GM23338 (cell line): Measurements from ENCODE around the gene SEH1L. TPM values are rescaled to one million over a fixed set of nuclear protein-coding genes. Genes with fewer than 3 reads are reported as not detected.

Experiments used
- ATAC-seq: fragments of 200-7000 bp; cut with Tn5 transposase; 3 replicates; pipeline ENCODE4 v1.9.1; 2020
- DNase-seq: peaks from one replicate; pipeline ENCODE4 v3.0.0-alpha.2; 2015; ENCODE audit warnings: low spot score
- H2AFZ ChIP-seq: fragments of 200-600 bp; sonication (generic); 2 replicates; pipeline ENCODE4 v1.8.0; 2016; ENCODE audit warnings: antibody characterized with exemption, mild to moderate bottlenecking, moderate library complexity
- H3F3A ChIP-seq: fragments of 200-600 bp; sonication (generic); replicated peaks from 2 replicates; pipeline ENCODE4 v1.8.0; 2017; ENCODE audit warnings: antibody characterized with exemption, mixed run types, low read depth
- H3K27ac ChIP-seq: fragments of 200-600 bp; sonication (generic); 2 replicates; pipeline ENCODE4 v1.6.1; 2016; ENCODE audit warnings: low read depth
- H3K27me3 ChIP-seq: fragments of 200-600 bp; sonication (generic); 2 replicates; pipeline ENCODE4 v1.8.0; 2016; ENCODE audit warnings: mild to moderate bottlenecking, mixed run types, moderate library complexity; ENCODE audit not compliant: insufficient read depth
- H3K36me3 ChIP-seq: fragments of 200-600 bp; sonication (generic); 2 replicates; pipeline ENCODE4 v1.8.0; 2016; ENCODE audit warnings: mild to moderate bottlenecking; ENCODE audit not compliant: insufficient read depth
- H3K4me1 ChIP-seq: fragments of 200-600 bp; sonication (generic); 2 replicates; pipeline ENCODE4 v1.8.0; 2016; ENCODE audit warnings: mild to moderate bottlenecking, moderate library complexity; ENCODE audit not compliant: insufficient read depth
- H3K4me2 ChIP-seq: fragments of 200-600 bp; sonication (generic); 2 replicates; pipeline ENCODE4 v1.7.1; 2017; ENCODE audit warnings: mixed run types
- H3K4me3 ChIP-seq: fragments of 200-600 bp; sonication (generic); 2 replicates; pipeline ENCODE4 v1.6.1; 2016; ENCODE audit warnings: mixed run types
- H3K79me2 ChIP-seq: fragments of 200-600 bp; sonication (generic); replicated peaks from 2 replicates; pipeline ENCODE4 v1.8.0; 2017; ENCODE audit warnings: mild to moderate bottlenecking; ENCODE audit not compliant: insufficient read depth
- H3K9me2 ChIP-seq: fragments of 200-600 bp; sonication (generic); 2 replicates; pipeline ENCODE4 v1.8.0; 2017; ENCODE audit not compliant: insufficient read depth
- H4K20me1 ChIP-seq: fragments of 200-600 bp; sonication (generic); replicated peaks from 2 replicates; pipeline ENCODE4 v1.8.0; 2017; ENCODE audit warnings: mild to moderate bottlenecking; ENCODE audit not compliant: insufficient read depth
- H3K27ac Mint-ChIP-seq: 2 replicates; pipeline ENCODE4 v1.8.0; 2020; ENCODE audit warnings: inconsistent platforms, mild to moderate bottlenecking, moderate library complexity, mixed read lengths
- H3K27me3 Mint-ChIP-seq: 3 replicates; pipeline ENCODE4 v1.8.0; 2022; ENCODE audit warnings: low read depth, mild to moderate bottlenecking, moderate library complexity, mixed read lengths, inconsistent platforms; ENCODE audit not compliant: insufficient read depth, poor library complexity
- H3K36me3 Mint-ChIP-seq: 3 replicates; pipeline ENCODE4 v1.8.0; 2021; ENCODE audit warnings: low read depth, mild to moderate bottlenecking, inconsistent platforms, moderate library complexity, mixed read lengths
- H3K4me1 Mint-ChIP-seq: 3 replicates; pipeline ENCODE4 v1.8.0; 2020; ENCODE audit warnings: mild to moderate bottlenecking, inconsistent platforms, mixed read lengths
- H3K4me3 Mint-ChIP-seq: 3 replicates; pipeline ENCODE4 v1.8.0; 2021; ENCODE audit warnings: moderate library complexity, mild to moderate bottlenecking, inconsistent platforms, mixed read lengths
- H3K9me3 Mint-ChIP-seq: 3 replicates; pipeline ENCODE4 v1.8.0; 2020; ENCODE audit warnings: moderate library complexity, mild to moderate bottlenecking, inconsistent platforms, mixed read lengths
- CREB1 ChIP-seq: fragments of 250-450 bp; sonication (Bioruptor Pico); IDR thresholded peaks from 2 replicates; pipeline ENCODE4 v1.5.0; 2020; ENCODE audit warnings: low read depth, mild to moderate bottlenecking, moderate library complexity
- CTCF ChIP-seq, 2 experiments: fragments of 200-600 bp in 1 of 2; sonication (generic) in 1 of 2; conservative IDR thresholded peaks; 2 replicates each; pipeline versions ENCODE4 v1.5.1 to v1.6.1; 2016 to 2017; ENCODE audit warnings: antibody characterized with exemption in 2 of 2, low read depth in 2 of 2, mild to moderate bottlenecking in 2 of 2, moderate library complexity in 1 of 2
- EZH2 ChIP-seq: fragments of 200-600 bp; sonication (generic); IDR thresholded peaks from one replicate; pipeline ENCODE4 v1.8.0; 2017; ENCODE audit warnings: antibody characterized with exemption, mild to moderate bottlenecking, low read depth; ENCODE audit not compliant: unreplicated experiment
- EZH2phosphoT487 ChIP-seq: fragments of 200-600 bp; sonication (generic); IDR thresholded peaks from one replicate; pipeline ENCODE4 v1.8.1; 2018; ENCODE audit warnings: antibody characterized with exemption; ENCODE audit not compliant: unreplicated experiment
- JUNB ChIP-seq: IDR thresholded peaks from one replicate; pipeline ENCODE4 v1.6.1; 2016; ENCODE audit warnings: antibody characterized with exemption; ENCODE audit not compliant: unreplicated experiment
- NANOG ChIP-seq: IDR thresholded peaks from 2 replicates; pipeline ENCODE4 v1.6.1; 2016; ENCODE audit warnings: antibody characterized with exemption, borderline replicate concordance
- POLR2AphosphoS5 ChIP-seq: IDR thresholded peaks from 2 replicates; pipeline ENCODE4 v1.6.1; 2016; ENCODE audit warnings: antibody characterized with exemption, low read depth
- REST ChIP-seq: IDR thresholded peaks from one replicate; pipeline ENCODE4 v1.6.1; 2018; ENCODE audit warnings: antibody characterized with exemption; ENCODE audit not compliant: unreplicated experiment
- STAT1 ChIP-seq: IDR thresholded peaks from one replicate; pipeline ENCODE4 v1.6.1; 2016; ENCODE audit warnings: antibody characterized with exemption; ENCODE audit not compliant: unreplicated experiment
- ZNF114 ChIP-seq: fragments of 250-450 bp; sonication (Bioruptor Pico); IDR thresholded peaks from 2 replicates; pipeline ENCODE4 v1.5.0; 2020; ENCODE audit warnings: mild to moderate bottlenecking, moderate library complexity
- ZNF331 ChIP-seq: fragments of 250-450 bp; sonication (Bioruptor Pico); IDR thresholded peaks from 2 replicates; pipeline ENCODE4 v1.5.0; 2020; ENCODE audit warnings: low read depth, mild to moderate bottlenecking, moderate library complexity
- ZNF462 ChIP-seq: fragments of 250-450 bp; sonication (Bioruptor Pico); IDR thresholded peaks from 2 replicates; pipeline ENCODE4 v1.5.0; 2020; ENCODE audit warnings: mild to moderate bottlenecking, moderate library complexity
- polyA plus RNA-seq: library from polyadenylated mRNA; unstranded; fragments of >200 nt; fragmentation: Nextera tagmentation; extraction: Ambion mirVana; gene quantifications from 2 replicates; pipeline ENCODE4 v1.2.1, GENCODE V29; 2016
- total RNA-seq: library from RNA; depleted of rRNA; stranded (reverse); fragments of >200 nt; shearing (Covaris generic); gene quantifications from 2 replicates; pipeline ENCODE4 v1.2.3, GENCODE V29; 2014
- TF ChIP-seq, protein P1 (sequence below): IDR thresholded peaks from 2 replicates; pipeline ENCODE4 v1.6.1; 2016; ENCODE audit warnings: antibody characterized with exemption

SEH1L gene
- total and polyA plus RNA-seq, 2 experiments from 2014 or later, result 46.9 to 72.0 TPM

DNA sequence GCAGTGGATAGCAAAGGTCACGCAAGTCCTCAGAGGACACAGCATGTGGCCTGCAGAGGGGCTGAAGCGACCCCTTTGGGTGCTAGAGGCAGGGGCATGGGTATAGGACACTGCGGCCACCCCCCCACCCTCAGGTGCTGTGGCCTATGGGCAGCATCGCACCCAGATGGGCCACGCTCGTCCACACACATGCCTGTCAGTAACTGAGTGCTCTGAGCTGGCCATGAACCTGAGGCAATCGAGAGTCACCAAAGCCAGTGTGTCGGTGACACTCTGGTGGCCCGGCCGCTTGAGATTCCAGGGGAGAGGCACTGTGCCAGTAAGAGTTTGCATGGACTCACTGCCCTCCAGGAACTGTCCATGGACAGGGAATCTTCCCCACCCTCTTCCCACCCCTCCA, 41.0 kb upstream of the SEH1L start:
- no peak for TF ChIP-seq ZNF331 (CRISPR knock-in tag)
- TF ChIP-seq, protein P1, sequence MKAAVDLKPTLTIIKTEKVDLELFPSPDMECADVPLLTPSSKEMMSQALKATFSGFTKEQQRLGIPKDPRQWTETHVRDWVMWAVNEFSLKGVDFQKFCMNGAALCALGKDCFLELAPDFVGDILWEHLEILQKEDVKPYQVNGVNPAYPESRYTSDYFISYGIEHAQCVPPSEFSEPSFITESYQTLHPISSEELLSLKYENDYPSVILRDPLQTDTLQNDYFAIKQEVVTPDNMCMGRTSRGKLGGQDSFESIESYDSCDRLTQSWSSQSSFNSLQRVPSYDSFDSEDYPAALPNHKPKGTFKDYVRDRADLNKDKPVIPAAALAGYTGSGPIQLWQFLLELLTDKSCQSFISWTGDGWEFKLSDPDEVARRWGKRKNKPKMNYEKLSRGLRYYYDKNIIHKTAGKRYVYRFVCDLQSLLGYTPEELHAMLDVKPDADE, result no peak
- no peak for TF ChIP-seq EZH2
- no peak for TF ChIP-seq EZH2phosphoT487
- no peak for TF ChIP-seq CREB1 (CRISPR knock-in tag)
- TF ChIP-seq STAT1, result no peak
- no peak for TF ChIP-seq POLR2AphosphoS5
- TF ChIP-seq ZNF114 (CRISPR knock-in tag), result no peak
- TF ChIP-seq REST, result no peak
- TF ChIP-seq CTCF (conservative IDR thresholded peaks at IDR 0.05; ENCODE audit: low read depth in 2 of 2), result no peak
- no peak for TF ChIP-seq ZNF462 (CRISPR knock-in tag)
- no peak for TF ChIP-seq NANOG
- no peak for TF ChIP-seq JUNB
- ATAC-seq (no peak), DNase-seq (no peak)
- Histone ChIP-seq H3K4me2 (no peak overlapping the region), H3K4me1 (no peaks in the 10 kb centered on the region), H3K36me3 (no peaks in the 10 kb centered on the region), H3K27me3 (peaks cover 24% of the 10 kb centered on the region), H3F3A (0 out of 2 replicates have a peak, but pooled peaks cover 3% of the 10 kb centered on the region), H3K79me2 (no peaks in the 10 kb centered on the region), H3K27ac (no peak overlapping the region), H2AFZ (no peak overlapping the region), H3K4me3 (no peak overlapping the region), H3K9me2 (no peaks in the 10 kb centered on the region), H4K20me1 (no peaks in the 10 kb centered on the region)
- no peaks in the 10 kb centered on the region for H3K4me1 Mint-ChIP-seq
- no peak overlapping the region for H3K27ac Mint-ChIP-seq
- H3K4me3 Mint-ChIP-seq, result no peak overlapping the region
- no peaks in the 10 kb centered on the region for H3K36me3 Mint-ChIP-seq
- no peaks in the 10 kb centered on the region for H3K9me3 Mint-ChIP-seq
- H3K27me3 Mint-ChIP-seq, result peaks cover 1% of the 10 kb centered on the region
